GM21576 (cell line): ENCODE measurements around the gene ADGRE3.
"Not testable (repeated sequence)": the region's sequence is repeated elsewhere in the genome, so short reads cannot be mapped to it uniquely, and the experiment has no call there.

ENCODE experiments used
- ATAC-seq: cut with Tn5 transposase; IDR thresholded peaks from one replicate; pipeline ENCODE4 v1.9.1; 2021; ENCODE audit warnings: mild to moderate bottlenecking, moderate library complexity; ENCODE audit not compliant: unreplicated experiment

ADGRE3 gene

GRCh38 chr19:14672188-14672872 lies 2.3 kb downstream of the ADGRE3 start:
- no peak for ATAC-seq

DNA sequence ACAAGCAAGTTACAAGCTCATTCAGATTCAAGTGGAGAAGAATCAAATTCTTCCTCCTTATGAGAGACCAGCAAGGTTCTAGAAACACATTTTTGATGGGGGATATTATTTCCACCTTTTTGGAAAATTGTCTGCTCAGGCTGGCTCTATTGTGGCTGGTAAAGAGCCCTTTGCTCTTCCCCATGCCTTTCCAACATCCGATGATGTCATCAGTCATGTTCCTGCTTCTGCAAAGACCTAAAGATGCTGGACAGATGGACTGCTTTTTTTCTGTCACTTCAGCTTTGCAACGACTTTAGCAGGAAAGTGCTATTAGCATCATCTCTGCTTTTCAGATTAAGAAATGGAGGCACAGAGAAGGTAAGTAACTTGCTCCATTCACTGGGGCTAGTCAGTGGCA lies 4.2 kb downstream of the ADGRE3 start:
- no peak for ATAC-seq

- no peak for ATAC-seq
These were observed 4.7 kb downstream of the ADGRE3 start for GRCh38 chr19:14669940-14670339.

DNA sequence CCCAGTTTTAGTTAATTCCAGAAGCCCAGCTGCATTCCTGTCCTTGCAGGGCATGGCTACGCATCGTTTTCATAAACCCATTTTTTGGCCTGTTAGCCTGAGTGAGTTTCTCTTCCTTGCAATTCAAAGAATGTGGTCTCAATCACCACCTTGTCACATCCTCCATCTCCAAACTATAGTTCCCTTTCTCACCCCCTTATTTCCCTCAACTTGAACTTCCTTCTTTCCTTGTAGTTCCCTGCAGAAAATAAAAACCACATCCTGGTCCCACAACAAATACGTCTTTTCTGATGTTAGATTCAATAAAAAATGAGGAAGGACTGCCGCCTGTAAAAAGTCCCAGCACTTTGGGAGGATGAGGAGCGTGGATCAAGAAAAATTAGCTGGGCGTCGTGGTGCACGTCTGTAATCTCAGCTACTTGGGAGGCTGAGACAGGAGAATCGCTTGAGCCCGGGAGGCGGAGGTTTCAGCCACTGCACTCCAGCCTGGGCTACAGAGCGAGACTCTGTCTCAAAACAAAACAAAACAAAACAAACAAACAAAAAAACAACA lies 13.2 kb downstream of the ADGRE3 start:
- no peak for ATAC-seq

DNA sequence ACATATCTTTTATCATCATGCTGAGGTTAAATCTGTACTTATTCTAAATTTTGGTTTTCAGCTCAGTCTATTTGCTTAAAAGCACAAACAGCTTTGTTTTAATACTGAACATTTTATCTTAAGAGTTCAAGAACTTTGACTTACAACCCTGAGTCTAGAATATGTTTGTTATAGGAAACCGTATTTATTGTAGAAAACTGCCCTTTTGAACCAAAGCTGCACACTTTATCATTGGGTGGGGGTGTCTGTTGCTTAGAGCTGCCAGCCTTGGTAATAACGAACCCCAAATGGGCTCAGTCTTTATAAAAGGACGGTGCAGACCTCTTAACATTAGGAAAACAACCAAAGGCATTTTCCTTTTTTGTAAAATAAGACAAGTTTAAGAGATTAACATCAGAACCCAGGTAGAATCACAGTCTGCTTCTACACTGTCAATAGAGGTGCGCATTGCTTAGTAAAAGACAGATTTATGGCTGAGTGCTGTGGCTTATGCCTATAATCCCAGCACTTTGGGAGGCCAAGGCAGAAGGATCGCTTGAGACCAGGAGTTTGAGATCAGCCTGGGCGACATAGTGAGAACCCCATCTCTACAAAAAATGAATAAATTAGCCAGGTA lies 14.7 kb downstream of the ADGRE3 start:
- ATAC-seq: no peak

GRCh38 chr19:14655726-14656125 lies 18.9 kb downstream of the ADGRE3 start:
- no peak for ATAC-seq

- ATAC-seq: no peak
These were observed 19.7 kb downstream of the ADGRE3 start for GRCh38 chr19:14654786-14655560.

GRCh38 chr19:14650161-14650560 lies 24.5 kb downstream of the ADGRE3 start:
- no peak for ATAC-seq

- ATAC-seq: no peak
These were observed 25.6 kb downstream of the ADGRE3 start for GRCh38 chr19:14649020-14649419.

DNA sequence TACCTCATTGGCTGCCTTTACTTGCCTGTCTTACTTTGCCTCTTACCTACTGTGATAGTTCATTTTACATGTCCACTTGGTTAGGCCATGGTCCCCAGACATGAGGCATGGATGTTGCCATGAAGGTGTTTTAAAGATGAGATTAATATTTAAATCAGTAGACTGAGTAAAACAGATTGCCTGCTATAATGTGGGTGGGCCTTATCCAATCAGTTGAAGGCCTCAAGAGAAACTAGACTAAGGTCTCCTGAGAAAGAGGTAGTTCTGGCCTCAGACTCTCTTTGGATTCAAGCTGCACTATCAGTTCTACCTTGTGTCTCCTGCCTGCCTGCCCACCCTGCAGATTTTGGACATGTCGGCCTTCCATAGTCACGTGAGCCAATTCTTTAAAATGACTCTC lies 26.1 kb downstream of the ADGRE3 start:
- no peak for ATAC-seq

DNA sequence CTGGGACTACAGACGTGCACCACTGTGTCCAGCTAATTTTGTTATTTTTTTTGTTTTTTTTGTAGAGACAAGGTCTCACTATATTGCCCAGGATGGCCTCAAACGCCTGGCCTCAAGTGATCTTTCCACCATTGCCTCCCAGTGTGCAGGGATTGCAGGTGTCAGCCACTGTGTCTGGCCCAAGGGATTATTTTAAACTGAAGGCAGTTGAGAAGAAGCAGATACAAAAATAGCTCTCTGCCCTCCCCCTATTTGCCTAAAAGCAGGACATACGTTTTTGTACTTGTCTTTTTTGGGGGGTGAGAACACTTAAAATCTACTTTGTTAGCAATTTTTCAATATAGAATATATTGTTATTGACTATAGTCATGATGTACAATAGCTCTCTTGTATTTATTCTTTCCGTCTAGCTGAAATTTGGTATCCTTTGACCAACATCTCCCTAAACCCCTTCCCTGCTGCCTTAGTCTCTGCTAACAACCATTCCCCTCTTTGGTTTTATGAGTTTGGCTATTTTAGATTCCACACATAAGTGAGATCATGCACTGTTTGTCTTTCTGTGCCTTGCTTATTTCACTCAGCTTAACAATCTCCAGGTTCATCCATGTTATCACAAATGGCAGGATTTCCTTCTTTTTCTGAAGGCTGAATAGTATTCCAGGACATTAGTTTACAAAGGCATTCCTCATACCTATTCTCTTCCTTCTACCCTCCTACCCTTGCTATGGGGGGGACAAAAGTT lies 34.9 kb downstream of the ADGRE3 start:
- ATAC-seq: no peak

DNA sequence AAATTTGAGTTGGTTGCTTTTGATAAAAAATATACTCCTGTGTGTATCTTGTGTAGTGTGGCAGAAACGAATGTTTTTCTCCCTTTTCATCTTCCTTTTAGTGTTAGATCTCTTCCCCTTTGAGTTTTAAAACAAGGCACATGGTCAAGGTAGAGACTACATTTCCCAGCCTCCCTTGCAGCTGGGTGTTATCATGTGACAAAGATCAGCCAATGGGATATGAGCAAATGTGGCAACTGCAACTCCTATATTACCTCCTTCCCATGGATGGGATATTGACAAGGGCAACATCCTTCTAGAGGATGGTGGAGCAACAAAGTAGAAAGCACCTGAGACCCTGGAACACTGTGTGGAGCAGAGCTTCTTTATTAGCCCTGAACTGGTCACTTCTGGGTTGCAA lies 42.4 kb downstream of the ADGRE3 start:
- ATAC-seq: no peak

DNA sequence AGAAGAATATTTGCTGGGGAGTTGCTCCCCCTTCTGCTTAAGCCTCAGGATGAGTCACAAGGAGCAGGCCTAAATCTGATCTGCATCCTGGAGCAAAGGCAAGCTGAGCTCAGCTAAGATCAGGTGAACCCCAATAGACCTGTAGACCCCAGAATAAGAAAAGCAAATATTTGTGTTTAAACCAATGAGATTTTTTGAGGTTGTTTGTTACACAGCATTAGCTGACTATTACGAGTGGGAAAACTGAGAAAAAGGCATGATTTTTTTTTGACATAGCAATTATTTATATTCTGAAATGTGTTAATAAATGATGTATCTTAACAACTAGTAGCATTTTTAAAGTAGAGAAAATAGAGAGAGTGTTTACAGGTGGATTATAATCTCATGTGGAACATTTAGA lies 45.1 kb downstream of the ADGRE3 start:
- no peak for ATAC-seq

GRCh38 chr19:14624491-14624890 lies 50.2 kb downstream of the ADGRE3 start:
- ATAC-seq: not testable (repeated sequence)

DNA sequence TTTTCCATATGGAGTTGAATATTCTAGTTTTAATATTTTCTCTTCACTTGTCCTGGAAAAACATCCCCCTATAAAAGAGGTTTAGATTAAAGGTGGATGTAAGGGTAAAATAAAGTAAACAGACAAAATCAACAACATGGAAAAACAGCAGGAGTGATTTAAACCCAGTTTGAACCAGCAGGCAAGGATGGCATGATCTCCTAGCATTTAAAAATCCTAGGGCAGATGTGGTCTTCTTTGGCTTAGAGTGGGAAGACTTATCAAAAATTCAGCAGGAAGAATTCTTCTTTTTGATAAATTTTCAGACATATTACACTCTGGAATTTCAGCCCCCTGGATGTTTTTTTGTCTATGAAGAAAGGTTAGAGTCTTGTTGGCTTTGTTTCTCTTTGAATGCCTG lies 55.2 kb downstream of the ADGRE3 start:
- no peak for ATAC-seq

DNA sequence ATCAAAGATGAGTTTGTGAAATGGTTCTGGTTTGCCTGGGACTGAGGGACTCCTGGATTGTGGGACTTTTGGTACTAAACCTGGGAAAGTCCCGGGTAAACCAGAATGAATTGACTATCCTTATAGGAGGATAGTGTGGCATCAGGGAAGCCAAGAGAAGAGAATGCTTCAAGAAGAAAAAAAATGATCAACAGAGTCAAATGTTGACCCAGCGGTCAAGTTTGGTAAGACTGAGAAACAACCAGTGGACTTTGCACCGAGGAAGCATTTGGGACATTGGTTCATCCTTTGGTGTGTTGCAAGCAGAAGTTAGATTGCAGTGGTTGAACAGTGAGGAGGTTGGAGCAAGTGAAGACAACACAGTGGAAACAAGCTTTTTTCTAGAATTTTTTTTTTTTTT lies 58.2 kb downstream of the ADGRE3 start:
- ATAC-seq: no peak

DNA sequence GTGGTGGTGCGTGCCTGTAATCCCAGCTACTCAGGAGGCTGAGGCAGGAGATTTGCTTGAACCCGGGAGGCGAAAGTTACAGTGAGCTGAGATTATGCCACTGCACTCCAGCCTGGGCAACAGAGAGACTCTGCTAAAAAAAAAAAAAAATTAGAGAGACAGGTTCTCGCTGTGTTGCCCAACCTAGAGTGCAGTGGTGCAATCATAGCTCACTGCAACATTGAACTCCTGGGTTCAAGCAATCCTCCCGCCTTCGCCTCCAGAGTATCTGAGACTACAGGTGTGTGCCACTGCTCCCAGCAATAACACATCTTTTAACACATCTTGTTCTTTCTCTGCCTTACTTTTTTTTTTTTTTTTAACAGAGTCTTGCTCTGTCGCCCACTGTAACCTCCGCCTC lies 59.0 kb downstream of the ADGRE3 start:
- no peak for ATAC-seq

DNA sequence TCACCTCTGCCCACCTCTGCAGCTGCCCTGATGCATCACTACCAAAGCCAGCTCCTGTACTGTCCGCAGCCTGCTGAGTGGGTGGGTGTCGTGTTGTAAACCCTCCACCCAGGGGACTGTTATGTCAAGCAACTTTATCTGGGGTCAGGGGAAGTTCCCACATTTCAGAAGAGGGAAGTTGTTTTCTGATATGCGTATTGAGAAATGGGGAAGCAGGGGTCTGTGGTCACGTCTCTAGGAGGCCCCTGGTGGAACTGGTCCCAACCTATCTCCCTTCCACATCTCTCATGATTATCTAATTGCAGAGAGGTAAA lies 60.6 kb downstream of the ADGRE3 start:
- ATAC-seq: no peak

DNA sequence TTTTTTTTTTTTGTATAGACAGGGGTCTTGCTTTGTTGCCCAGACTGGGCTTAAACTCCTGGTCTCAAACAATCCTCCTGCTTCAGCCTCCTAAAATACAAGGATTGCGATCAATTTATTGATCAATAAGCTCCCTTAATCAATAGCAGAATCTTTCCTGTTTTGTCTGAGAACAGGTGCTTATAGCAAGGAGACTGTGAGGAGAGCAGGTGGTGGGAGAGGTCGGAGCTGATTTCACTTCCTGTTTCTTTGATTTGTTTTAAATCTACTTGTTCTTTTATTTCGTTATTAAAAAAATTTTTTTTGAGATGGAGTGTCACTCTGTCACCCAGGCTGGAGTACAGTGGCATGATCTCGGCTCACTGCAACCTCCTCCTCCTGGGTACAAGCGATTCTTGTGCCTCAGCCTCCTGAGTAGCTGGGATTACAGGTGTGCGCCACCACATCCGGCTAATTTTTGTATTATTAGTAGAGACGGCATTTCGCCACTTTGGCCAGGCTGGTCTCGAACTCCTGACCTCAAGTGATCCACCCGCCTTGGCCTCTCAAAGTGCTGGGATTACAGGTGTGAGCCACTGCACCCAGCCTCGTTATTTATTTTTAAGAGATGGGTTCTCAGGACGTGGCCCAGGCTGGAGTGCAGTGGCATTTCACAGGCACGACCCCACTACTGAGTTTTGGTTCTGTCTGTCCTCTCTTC lies 61.1 kb downstream of the ADGRE3 start:
- ATAC-seq: not testable (repeated sequence)

- no peak for ATAC-seq
These were observed 62.0 kb downstream of the ADGRE3 start for GRCh38 chr19:14612657-14613056.

DNA sequence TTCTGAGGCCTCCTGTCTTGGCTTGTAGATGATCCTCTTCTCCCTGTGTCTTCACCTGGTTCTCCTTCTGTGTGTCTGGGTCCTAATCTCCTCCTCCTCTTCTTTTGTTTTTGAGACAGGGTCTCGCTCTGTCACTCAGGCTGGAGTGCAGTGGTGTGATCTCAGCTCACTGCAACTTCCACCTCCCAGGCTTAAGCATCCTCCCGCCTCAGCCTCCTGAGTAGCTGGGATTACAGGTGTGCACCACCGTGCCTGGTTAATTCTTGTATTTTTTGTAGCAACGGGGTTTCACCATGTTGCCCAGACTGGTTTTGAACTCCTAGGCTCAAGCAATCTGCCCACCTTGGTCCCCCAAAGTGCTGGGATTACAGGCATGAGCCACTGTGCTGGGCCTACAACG lies 62.4 kb downstream of the ADGRE3 start:
- ATAC-seq: not testable (repeated sequence)
